ENCODE data around the gene SURF2.
"Not testable (repeated sequence)": the region's sequence is repeated elsewhere in the genome, so short reads cannot be mapped to it uniquely, and the experiment has no call there.

SURF2 gene

DNA sequence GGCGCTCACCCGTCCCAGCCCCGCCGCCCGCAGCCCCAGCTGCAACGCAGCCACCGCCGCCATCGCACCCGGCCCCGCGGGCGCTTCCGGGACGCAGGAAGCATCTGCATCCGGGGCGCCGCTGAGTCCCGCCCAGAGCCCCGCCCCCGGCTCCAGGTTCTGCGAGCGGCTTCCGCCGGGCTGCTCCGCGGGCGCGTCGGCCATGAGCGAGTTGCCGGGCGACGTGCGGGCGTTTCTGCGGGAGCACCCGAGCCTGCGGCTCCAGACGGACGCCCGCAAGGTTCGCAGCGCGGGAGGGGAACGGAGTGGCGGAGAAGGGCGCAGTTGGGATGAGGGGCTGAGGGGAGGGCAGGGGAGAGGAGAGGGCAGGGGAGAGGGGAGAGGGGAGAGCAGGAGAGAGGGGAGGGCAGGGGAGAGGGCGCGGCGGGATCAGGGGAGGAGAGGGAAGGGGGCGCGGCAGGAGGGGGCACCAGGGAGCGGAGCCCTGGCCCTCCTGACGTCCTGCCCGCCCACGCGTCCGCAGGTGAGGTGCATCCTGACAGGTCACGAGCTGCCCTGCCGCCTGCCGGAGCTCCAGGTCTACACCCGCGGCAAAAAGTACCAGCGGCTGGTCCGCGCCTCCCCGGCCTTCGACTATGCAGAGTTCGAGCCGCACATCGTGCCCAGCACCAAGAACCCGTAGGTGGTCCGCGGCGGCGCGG, at the start of gene SURF2, which contains the start of gene SURF1:
Gene SURF2 (plus strand): TSS at position 160 of the 701 bp plus-strand sequence. CDS start 43 bp downstream, at position 203.
Gene SURF1 (minus strand): TSS at position 97 of the 701 bp plus-strand sequence. CDS start 34 bp downstream, at position 63.
- DNase-seq: peak; percentile 36

GRCh38 chr9:133307301-133307700, 49.0 kb upstream of the SURF2 start:
- DNase-seq: no peak

DNA sequence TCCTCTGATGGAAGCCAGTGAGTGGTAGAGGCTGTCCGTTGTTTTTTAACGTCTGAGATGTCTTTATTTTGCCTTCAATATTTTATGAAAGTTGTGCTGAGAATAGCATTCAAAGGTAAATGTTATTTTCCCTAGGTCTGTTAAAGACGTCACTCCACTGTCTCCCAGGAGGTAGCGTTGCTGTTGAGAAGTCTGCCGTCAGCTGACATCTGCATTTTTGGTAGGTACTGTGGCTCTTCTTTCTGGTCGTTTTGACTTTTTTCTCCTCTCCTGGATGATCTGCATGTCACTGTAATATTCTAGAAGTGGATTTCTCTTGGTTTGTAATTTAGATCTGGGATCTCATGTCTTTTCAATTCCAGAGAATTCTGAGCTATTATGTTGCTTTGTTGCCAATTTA, 46.7 kb upstream of the SURF2 start:
- no peak for DNase-seq

GRCh38 chr9:133315997-133316396, 40.4 kb upstream of the SURF2 start:
- DNase-seq: no peak

GRCh38 chr9:133317551-133317950, 38.8 kb upstream of the SURF2 start:
- DNase-seq: not testable (repeated sequence)

DNA sequence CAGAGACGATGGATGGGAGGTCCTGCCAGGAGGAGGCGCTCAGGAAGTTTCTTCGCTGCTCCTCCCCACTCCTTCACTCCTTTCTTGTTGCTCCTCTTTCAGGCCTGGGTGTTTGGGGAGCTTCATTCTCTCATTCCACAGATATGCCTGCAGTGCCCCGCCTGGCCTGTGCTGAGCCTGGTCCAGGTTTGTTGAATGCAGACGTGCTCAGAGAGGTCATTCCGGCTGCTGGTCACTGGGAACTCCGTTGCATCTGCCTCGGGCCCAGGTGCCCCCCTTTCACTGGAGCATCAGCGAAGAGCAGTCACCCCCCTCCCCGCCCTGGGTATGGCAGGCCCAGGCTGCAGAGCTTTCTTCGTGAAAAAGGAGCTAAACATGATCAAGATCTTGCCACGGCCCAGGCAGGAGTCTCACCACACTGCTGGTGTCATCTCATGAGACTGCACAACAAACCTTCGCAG, 35.9 kb upstream of the SURF2 start:
- no peak for DNase-seq

DNA sequence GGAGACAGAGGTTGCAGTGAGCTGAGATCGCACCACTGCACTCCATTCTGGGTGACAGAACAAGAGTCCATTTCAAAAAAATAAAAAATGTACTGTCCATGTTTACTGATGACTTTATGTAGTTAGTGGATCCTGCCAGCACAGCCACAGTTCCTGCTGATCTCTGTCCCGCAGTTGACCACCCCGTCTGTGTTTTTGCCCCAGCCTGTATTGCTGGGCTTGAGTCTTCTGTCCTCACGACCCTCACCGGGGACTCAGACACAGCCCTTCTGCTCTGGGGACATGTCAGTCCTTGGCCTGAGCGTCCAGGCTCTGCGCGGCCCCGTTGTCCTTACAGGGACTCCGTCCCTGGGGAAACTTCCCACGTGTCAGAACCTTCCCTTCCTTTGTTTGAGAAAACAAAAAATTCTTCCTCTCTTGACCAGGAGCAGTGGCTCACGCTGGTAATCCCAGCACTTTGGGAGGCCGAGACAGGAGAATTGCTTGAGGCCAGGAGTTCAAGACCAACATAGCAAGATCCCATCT, 34.9 kb upstream of the SURF2 start:
- DNase-seq: no peak

GRCh38 chr9:133322701-133323100, 33.6 kb upstream of the SURF2 start:
- DNase-seq: no peak

DNA sequence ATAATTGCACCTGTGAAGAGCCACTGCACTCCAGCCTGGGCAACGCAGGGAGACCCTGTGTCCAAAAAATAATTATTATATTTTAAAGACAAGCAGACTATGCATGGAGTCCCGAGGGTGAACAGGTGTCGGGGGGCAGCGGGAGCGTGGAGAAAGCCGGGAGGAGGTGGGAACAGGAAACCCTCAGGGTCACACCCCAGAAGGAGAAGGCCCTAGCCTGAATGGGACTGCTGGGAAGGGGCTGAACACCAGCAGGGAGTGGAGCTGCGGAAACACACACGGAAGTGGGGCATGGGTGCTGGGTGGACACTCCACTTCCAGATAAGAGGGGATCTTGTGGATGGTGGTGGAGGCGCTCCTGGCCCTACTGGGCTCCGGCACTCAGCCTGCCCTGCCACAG, 33.1 kb upstream of the SURF2 start:
- no peak for DNase-seq

- DNase-seq: no peak
These were observed 32.2 kb upstream of the SURF2 start for GRCh38 chr9:133323991-133324703.

- DNase-seq: not testable (repeated sequence)
These were observed 29.3 kb upstream of the SURF2 start for GRCh38 chr9:133327021-133327420.

- DNase-seq: no peak
These were observed 28.4 kb upstream of the SURF2 start for GRCh38 chr9:133327834-133328484.

DNA sequence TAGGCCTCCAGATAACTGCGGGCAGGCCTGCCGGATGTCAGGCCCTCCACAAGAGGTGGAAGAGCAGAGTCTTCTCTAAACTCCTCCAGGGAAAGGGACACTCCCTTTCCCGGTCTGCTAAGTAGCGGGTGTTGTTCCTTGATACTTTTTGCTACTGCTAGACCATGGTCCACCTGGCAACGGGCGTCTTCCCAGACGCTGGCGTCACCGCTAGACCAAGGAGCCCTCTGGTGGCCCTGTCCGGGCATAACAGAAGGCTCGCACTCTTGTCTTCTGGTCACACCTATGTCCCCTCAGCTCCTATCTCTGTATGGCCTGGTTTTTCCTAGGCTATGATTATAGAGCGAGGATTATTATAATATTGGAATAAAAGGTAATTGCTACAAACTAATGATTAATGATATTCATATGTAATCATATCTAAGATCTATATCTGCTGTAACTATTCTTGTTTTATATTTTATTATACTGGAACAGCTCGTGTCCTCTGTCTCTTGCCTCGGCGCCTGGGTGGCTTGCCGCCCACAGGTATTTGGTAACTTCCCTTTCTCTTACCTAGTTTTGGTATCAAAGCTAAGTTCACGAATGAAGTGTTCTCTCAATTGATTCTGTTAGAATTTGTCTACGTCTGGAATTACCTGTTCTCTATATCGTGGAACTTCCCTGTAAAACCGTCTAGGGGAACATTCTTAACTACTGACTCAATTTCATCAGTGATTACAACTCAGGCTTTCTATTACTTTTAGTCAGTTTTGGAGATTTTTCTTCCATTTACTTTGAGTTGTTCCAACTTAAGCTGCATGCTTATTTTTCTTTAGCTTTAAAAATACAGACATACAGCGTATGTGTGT, 26.8 kb upstream of the SURF2 start:
- not testable (repeated sequence) for DNase-seq

DNA sequence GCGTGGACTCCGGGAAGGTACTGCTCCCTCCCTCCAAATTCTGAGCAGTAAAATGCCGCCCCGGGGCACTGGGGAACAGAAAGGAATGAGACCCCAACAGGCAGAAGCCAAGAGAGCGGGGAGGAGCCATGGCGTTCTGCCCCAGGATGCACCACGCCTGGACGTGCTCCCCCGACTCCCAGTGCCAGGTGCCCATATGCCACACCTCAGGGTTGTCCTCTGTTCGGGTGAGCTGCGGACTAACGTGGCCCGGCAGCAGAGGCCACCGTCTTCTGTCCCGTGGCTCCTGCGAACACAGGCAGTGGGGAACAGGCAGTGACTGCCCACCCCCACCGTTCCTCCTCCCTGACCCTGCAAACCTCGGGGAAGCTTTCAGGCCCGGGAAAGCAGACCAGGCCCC, 25.1 kb upstream of the SURF2 start:
- no peak for DNase-seq

GRCh38 chr9:133331641-133332380, 24.5 kb upstream of the SURF2 start:
- no peak for DNase-seq

- no peak for DNase-seq
These were observed 24.0 kb upstream of the SURF2 start for GRCh38 chr9:133332381-133332730.

DNA sequence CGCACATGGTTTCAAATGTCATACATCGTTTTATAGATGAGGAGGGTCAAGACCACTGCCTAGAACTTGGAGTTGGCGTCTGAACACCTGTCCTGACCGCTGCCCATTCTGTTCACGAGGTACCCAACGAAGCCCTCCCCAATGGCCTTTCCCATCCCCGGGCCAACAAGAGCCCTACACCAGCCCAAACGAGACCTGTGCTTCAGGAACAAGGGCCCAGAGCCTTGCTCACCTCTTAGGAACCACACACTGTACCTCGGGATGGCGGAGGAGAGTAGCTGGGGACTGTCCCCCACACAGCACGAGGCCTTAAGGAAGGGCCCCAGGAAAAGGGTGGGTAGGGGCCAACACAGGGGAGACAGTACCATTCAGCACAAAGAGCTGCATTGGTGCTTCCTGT, 23.3 kb upstream of the SURF2 start:
- no peak for DNase-seq

DNA sequence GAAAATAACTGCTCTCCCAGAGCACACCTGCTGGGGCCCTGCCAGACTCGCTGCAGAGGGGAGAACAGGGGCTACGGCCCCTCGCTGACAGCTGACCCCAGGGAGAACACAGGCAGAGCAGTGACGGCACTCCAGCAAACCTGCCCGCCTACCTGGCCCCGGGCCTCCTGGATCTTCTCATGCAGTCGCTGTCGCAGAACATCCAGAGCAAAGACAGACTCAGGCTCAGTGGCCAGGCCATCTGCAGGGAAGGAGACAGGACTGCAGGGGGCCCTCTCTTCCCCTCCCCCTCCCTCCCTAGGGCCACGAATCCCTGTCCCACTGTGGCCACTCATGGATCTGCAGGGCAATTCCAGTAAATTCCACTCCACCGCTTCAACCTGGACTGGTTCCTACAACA, 22.8 kb upstream of the SURF2 start:
- no peak for DNase-seq

DNA sequence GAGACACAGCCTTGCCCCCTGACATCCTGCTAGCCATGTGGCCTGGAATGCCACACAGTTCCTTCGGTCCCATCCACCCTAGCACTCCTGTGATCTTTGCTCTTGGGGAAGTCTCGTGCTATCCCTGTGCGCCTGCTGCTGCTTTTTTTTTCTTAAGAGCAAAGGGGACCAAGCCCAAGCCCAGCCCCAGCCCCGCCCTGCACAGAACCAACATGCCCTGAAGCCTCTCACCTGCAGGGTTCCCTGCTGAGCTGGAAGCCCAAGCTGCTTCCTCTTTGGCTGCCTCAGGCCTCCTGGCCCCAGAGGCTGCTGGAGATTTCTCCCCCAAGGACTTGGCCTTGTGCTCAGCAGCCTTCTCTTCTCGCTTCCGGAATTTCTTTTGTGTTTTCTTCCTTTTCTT, 22.2 kb upstream of the SURF2 start:
- DNase-seq: no peak

GRCh38 chr9:133334888-133335287, 21.5 kb upstream of the SURF2 start:
- not testable (repeated sequence) for DNase-seq

DNA sequence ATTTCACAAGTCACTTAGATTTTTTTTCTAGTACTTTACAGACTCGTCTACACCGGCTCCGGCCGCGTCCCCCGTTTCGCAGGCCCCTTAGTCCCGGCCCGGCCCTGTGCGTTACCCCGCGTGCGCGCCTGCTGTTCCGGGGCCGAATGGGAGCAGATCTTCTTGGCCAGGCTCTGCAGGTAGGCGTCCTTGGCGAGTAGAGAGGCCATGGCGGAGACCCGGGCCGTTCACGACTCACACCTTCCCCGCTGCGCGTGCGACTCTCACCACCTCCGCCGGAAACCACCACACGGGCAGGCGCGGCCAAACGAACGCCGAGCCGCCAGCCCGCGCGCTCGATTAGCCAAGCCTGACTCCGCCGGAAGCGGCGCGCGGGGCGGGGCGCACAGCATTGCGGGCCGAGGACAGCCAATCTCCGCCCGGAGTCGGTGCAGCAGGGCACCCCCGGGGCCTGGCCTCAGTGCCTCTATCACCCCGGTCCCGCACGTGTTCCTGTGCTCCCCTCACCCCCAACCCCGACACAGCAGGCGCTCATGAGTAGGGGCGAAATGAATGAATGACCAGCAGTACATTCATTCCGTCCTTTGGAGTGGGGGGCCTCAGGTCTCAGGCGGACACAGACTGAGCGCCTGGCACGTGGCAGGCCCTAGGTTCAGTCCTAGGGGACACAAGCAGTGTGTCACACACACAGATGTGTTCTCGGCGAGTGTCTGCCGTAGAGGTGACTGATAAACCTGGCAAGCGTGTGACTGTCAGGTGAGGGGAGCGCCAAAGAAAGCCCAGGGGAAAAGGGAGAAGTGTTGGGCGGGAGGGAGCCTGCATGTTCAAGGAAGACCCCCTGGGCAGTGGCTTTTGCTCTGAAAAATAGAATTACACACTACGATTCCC, 20.2 kb upstream of the SURF2 start, which contains the start of gene SURF6:
Gene SURF6 (minus strand): TSS at position 265 of the 888 bp plus-strand sequence. CDS start 56 bp downstream, at position 209.
- DNase-seq: peak; percentile 68
